ENCODE results near the gene APOC3. TPM values are rescaled to one million over a fixed set of nuclear protein-coding genes. Genes with fewer than 3 reads are reported as not detected.

The APOC3 gene
- total and polyA plus RNA-seq, 2 experiments from 2014 or later, result not detected

- TF ChIP-seq ZNF462 (CRISPR knock-in tag; IDR thresholded peaks at IDR 0.05), result no peak
Observed at GRCh38 chr11:116813170-116813569, 16.5 kb upstream of the APOC3 start (continued).

GRCh38 chr11:116813781-116814471 is 15.8 kb upstream of the APOC3 start:
- Histone ChIP-seq H3K27me3 (ENCODE audit: insufficient read depth) (no peaks in the 10 kb centered on the region), H3K36me3 (ENCODE audit: insufficient read depth) (no peaks in the 10 kb centered on the region), H3K79me2 (replicated peaks; ENCODE audit: insufficient read depth) (no peaks in the 10 kb centered on the region), H3K4me1 (ENCODE audit: insufficient read depth) (no peaks in the 10 kb centered on the region), H3F3A (replicated peaks; ENCODE audit: low read depth) (no peaks in the 10 kb centered on the region), H3K27ac (ENCODE audit: low read depth) (no peak overlapping the region), H4K20me1 (replicated peaks; ENCODE audit: insufficient read depth) (no peaks in the 10 kb centered on the region), H3K9me2 (ENCODE audit: insufficient read depth) (0 out of 2 replicates have a peak, but pooled peaks cover 2% of the 10 kb centered on the region), H3K4me3 (no peak overlapping the region), H2AFZ (no peak overlapping the region), H3K4me2 (no peak overlapping the region)
- no peaks in the 10 kb centered on the region for H3K9me3 Mint-ChIP-seq
- no peaks in the 10 kb centered on the region for H3K4me1 Mint-ChIP-seq
- H3K36me3 Mint-ChIP-seq (ENCODE audit: low read depth), result no peaks in the 10 kb centered on the region
- H3K4me3 Mint-ChIP-seq, result no peak overlapping the region
- no peak for DNase-seq (ENCODE audit: low spot score)
- ATAC-seq, result no peak
- no peak overlapping the region for H3K27ac Mint-ChIP-seq
- H3K27me3 Mint-ChIP-seq (ENCODE audit: insufficient read depth, low read depth, poor library complexity), result peaks cover 6% of the 10 kb centered on the region
- TF ChIP-seq CTCF (conservative IDR thresholded peaks at IDR 0.05; ENCODE audit: low read depth in 2 of 2), result no peak
- no peak for TF ChIP-seq POLR2AphosphoS5 (IDR thresholded peaks at IDR 0.05; ENCODE audit: low read depth)
- TF ChIP-seq STAT1 (IDR thresholded peaks at IDR 0.05; ENCODE audit: unreplicated experiment), result no peak
- no peak for TF ChIP-seq EZH2 (IDR thresholded peaks at IDR 0.05; ENCODE audit: low read depth, unreplicated experiment)
- no peak for TF ChIP-seq ZNF331 (CRISPR knock-in tag; IDR thresholded peaks at IDR 0.05; ENCODE audit: low read depth)
- no peak for TF ChIP-seq ZNF114 (CRISPR knock-in tag; IDR thresholded peaks at IDR 0.05)
- no peak for TF ChIP-seq JUNB (IDR thresholded peaks at IDR 0.05; ENCODE audit: unreplicated experiment)

Data from GM23338 (cell line).